ENCODE measurements around the gene ELANE. TPM values are rescaled to one million over a fixed set of nuclear protein-coding genes. Genes with fewer than 3 reads are reported as not detected.

ELANE gene
- total RNA-seq, 2 donors from 2014 or later = 0.67 to 0.83 TPM

GRCh38 chr19:904545-904944 lies 52.4 kb downstream of the ELANE start:
- Histone ChIP-seq H3K36me3 (peaks cover 4% of the 10 kb centered on the region), H3K4me3 (no peak overlapping the region), H3K4me1 (no peaks in the 10 kb centered on the region), H3K9me3 (no peaks in the 10 kb centered on the region), H3K27me3 (no peaks in the 10 kb centered on the region), H3K27ac (no peak overlapping the region)
- no peak for TF ChIP-seq CTCF (IDR thresholded peaks at IDR 0.05)
- no peak for DNase-seq (ENCODE audit: low spot score)

MicroRNAs within 50 kb of the gene (microRNA counts, 767-probe panel; counts per million panel counts)
- 0 to 1,992 counts per million in 2 donors for microRNA hsa-miR-3187-3p

Small RNAs within 50 kb of the gene (microRNA-seq; reads per million reads assigned to microRNA genes)
- gene MIR3187 (ENCODE audit: borderline number of aligned reads in 2 of 2, borderline replicate concordance in 1 of 2) = 0 to 2.8 reads per million in 2 donors
- 0 to 0.71 reads per million in 2 donors for gene MIR4745 (ENCODE audit: borderline number of aligned reads in 2 of 2, borderline replicate concordance in 1 of 2)

Other genes with a start within 250 kb of the ELANE start
- gene POLRMT, start 218.8 kb upstream of the ELANE start, total RNA-seq = 10 to 100 TPM; 24.5 to 30.4 TPM
- under 1 TPM; 0.35 to 0.37 TPM for gene FGF22, start 212.4 kb upstream of the ELANE start, total RNA-seq
- 10 to 100 TPM; 53.3 to 68.5 TPM for gene RNF126, start 189.1 kb upstream of the ELANE start, total RNA-seq
- 100 to 1,000 TPM in 1 of 2 donors, 10 to 100 TPM in 1; 64.4 to 437 TPM for gene FSTL3, start 175.9 kb upstream of the ELANE start, total RNA-seq
- gene PRSS57, start 156.9 kb upstream of the ELANE start, total RNA-seq = not detected
- 10 to 100 TPM; 28.7 to 64.9 TPM for gene PALM, start 143.4 kb upstream of the ELANE start, total RNA-seq
- 1 to 10 TPM in 1 of 2 donors, under 1 TPM in 1; 0.96 to 1.5 TPM for gene MISP, start 101.2 kb upstream of the ELANE start, total RNA-seq
- gene PTBP1, start 54.9 kb upstream of the ELANE start, total RNA-seq = 10 to 100 TPM; 49.4 to 73.9 TPM
- gene PLPPR3, start 30.3 kb upstream of the ELANE start, total RNA-seq = not detected
- not detected for gene AZU1, start 24.5 kb upstream of the ELANE start, total RNA-seq
- not detected for gene PRTN3, start 11.3 kb upstream of the ELANE start, total RNA-seq
- 100 to 1,000 TPM; 133 to 652 TPM for gene CFD, start 7.4 kb downstream of the ELANE start, total RNA-seq
- 10 to 100 TPM; 17.7 to 26.5 TPM for gene MED16, start 40.9 kb downstream of the ELANE start, total RNA-seq
- not detected for gene RNU6-9, start 41.2 kb downstream of the ELANE start, total RNA-seq
- gene R3HDM4, start 60.9 kb downstream of the ELANE start, total RNA-seq = 10 to 100 TPM; 19.5 to 30.4 TPM
- gene KISS1R, start 65.0 kb downstream of the ELANE start, total RNA-seq = not detected
- 1 to 10 TPM; 1.7 to 3.4 TPM for gene ARID3A, start 73.7 kb downstream of the ELANE start, total RNA-seq
- 10 to 100 TPM; 13.3 to 24.9 TPM for gene WDR18, start 132.0 kb downstream of the ELANE start, total RNA-seq
- under 1 TPM in 1 of 2 donors, not detected in 1; 0.12 TPM for gene GRIN3B, start 148.1 kb downstream of the ELANE start, total RNA-seq
- gene TMEM259, start 168.8 kb downstream of the ELANE start, total RNA-seq = 100 to 1,000 TPM; 129 to 170 TPM
- not detected for gene RNU6-2, start 169.2 kb downstream of the ELANE start, total RNA-seq
- gene CNN2, start 174.3 kb downstream of the ELANE start, total RNA-seq = 10 to 100 TPM; 47.8 to 48.5 TPM
- 1 to 10 TPM; 4.8 to 5.9 TPM for gene ABCA7, start 187.8 kb downstream of the ELANE start, total RNA-seq
- 10 to 100 TPM in 1 of 2 donors, 1 to 10 TPM in 1; 5.2 to 12.8 TPM for gene ARHGAP45, start 214.9 kb downstream of the ELANE start, total RNA-seq
- 100 to 1,000 TPM; 149 to 252 TPM for gene POLR2E, start 243.1 kb downstream of the ELANE start, total RNA-seq